HG02763 (cell line): ENCODE results near the gene NMNAT1.
"Not testable (repeated sequence)": the region's sequence is repeated elsewhere in the genome, so short reads cannot be mapped to it uniquely, and the experiment has no call there.

ENCODE experiments used
- ATAC-seq: cut with Tn5 transposase; IDR thresholded peaks from one replicate; pipeline ENCODE4 v1.9.1; 2021; ENCODE audit warnings: mild to moderate bottlenecking, moderate library complexity; ENCODE audit not compliant: unreplicated experiment

Gene NMNAT1

GRCh38 chr1:9942939-9943788, at the start of gene NMNAT1, which contains the start of gene LZIC:
NMNAT1 (plus strand) TSS chr1:9943475; CDS start chr1:9972074, 28,599 bp downstream.
LZIC (minus strand) TSS chr1:9943391; CDS start chr1:9936619, 6,772 bp downstream.
- peak; percentile 91 for ATAC-seq

GRCh38 chr1:9894115-9894514, 49.2 kb upstream of the NMNAT1 start:
- no peak for ATAC-seq

- ATAC-seq, result no peak
Measured at GRCh38 chr1:9900142-9901043, 42.9 kb upstream of the NMNAT1 start.

GRCh38 chr1:9901148-9902059, 41.9 kb upstream of the NMNAT1 start:
- no peak for ATAC-seq

GRCh38 chr1:9902060-9902452, 41.2 kb upstream of the NMNAT1 start:
- no peak for ATAC-seq

- ATAC-seq, result no peak
Measured at GRCh38 chr1:9903801-9904527, 39.3 kb upstream of the NMNAT1 start.

GRCh38 chr1:9904596-9904995, 38.7 kb upstream of the NMNAT1 start:
- no peak for ATAC-seq

GRCh38 chr1:9905010-9905409, 38.3 kb upstream of the NMNAT1 start:
- no peak for ATAC-seq

GRCh38 chr1:9906466-9906865, 36.8 kb upstream of the NMNAT1 start:
- no peak for ATAC-seq

- ATAC-seq, result no peak
Measured at GRCh38 chr1:9907441-9907840, 35.8 kb upstream of the NMNAT1 start.

GRCh38 chr1:9908871-9909233, 34.4 kb upstream of the NMNAT1 start:
- ATAC-seq, result no peak

- ATAC-seq, result no peak
Measured at GRCh38 chr1:9909234-9910046, 33.8 kb upstream of the NMNAT1 start.

- peak; percentile 77 for ATAC-seq
Measured at GRCh38 chr1:9910076-9910422, 33.2 kb upstream of the NMNAT1 start, which contains the start of gene CTNNBIP1. CTNNBIP1 (minus strand) TSS chr1:9910269; CDS start chr1:9872064, 38,205 bp downstream.

GRCh38 chr1:9910423-9911178, 32.7 kb upstream of the NMNAT1 start:
- ATAC-seq, result peak; percentile 91

- no peak for ATAC-seq
Measured at GRCh38 chr1:9912264-9912936, 30.9 kb upstream of the NMNAT1 start.

GRCh38 chr1:9914610-9914937, 28.7 kb upstream of the NMNAT1 start:
- ATAC-seq, result no peak

- ATAC-seq, result no peak
Measured at GRCh38 chr1:9916452-9916851, 26.8 kb upstream of the NMNAT1 start.

- ATAC-seq, result not testable (repeated sequence)
Measured at GRCh38 chr1:9917495-9917894, 25.8 kb upstream of the NMNAT1 start.
